ENCODE results near the gene LIPG.

LIPG gene

DNA sequence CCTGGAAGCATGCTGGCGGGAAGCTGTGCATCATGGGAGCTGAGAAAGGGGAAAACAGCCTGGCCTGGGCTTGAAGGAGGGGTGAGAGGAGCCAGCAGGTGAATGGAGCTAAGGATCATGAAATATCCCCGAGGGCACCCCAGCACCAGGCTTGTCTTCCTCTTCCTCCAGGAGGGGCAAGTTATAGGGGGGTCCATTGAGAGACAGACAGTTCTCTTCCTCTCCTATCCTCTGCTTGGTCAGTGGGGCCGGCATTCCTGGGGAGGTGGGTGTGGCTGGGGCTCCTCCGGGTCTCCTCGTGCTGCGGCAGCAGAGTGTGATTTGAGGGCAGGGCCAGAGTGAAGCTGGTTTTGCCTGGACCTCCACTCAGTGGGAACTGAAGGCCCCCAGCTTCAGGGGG, 78.9 kb downstream of the LIPG start:
- no peak for DNase-seq

DNA sequence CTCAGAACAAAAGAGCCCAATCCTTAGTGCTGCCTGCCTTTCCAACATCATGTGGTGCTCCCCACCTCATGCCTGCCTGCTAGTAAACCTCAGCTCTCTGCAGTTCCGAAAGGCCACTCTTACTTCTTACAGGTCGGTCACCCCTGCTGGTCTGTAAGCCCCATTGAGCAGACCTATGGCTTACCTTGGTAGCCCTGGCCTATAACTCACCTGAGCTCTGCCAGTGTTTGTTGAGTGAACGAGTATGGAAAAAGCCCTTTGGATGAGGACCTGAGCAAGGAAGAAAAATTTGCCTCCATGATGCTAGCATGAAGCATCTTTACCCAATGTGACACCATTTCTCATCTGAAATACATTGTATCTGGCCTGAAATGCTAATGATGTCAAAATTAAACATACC, 83.3 kb downstream of the LIPG start:
- no peak for DNase-seq

GRCh38 chr18:49645841-49646351, 84.0 kb downstream of the LIPG start:
- DNase-seq = no peak

DNA sequence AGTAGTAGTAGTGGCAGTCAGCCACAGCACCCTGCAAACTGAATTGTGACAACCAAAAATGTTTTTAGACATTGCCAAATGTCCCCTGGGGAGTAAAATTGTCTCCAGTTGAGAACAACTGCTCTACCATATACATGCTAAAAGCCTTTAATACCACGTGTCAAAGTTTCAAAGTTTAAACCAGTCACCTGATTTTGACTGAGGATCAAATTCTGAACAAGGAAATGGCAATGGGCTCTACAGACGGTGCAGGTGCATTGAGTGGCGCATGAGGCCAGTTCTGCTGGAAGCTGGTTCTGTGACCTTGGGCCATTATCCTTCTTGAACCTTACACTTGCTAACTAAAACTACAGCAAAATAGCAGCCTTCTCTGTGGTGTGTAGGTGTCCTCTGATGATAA, 85.0 kb downstream of the LIPG start:
- DNase-seq = no peak

- no peak for DNase-seq
Observed at GRCh38 chr18:49647496-49648168, 85.8 kb downstream of the LIPG start.

- no peak for DNase-seq
Observed at GRCh38 chr18:49648326-49648725, 86.5 kb downstream of the LIPG start.
